ENCODE measurements around the gene ANKRD63. TPM values are rescaled to one million over a fixed set of nuclear protein-coding genes. Genes with fewer than 3 reads are reported as not detected.

ANKRD63 gene
- total RNA-seq, 1 experiment from 2014 or later: 0.37 TPM

GRCh38 chr15:40279437-40280141, 3.3 kb downstream of the ANKRD63 start:
- peak; percentile 42 for DNase-seq (ENCODE audit: low spot score)

- no peak for DNase-seq (ENCODE audit: low spot score)
Measured at GRCh38 chr15:40278026-40278425, 4.8 kb downstream of the ANKRD63 start.

GRCh38 chr15:40277471-40277870, 5.4 kb downstream of the ANKRD63 start:
- no peak for DNase-seq (ENCODE audit: low spot score)

GRCh38 chr15:40276927-40277326, 5.9 kb downstream of the ANKRD63 start:
- DNase-seq (ENCODE audit: low spot score): no peak

- DNase-seq (ENCODE audit: low spot score): no peak
Measured at GRCh38 chr15:40275954-40276353, 6.9 kb downstream of the ANKRD63 start.

- no peak for DNase-seq (ENCODE audit: low spot score)
Measured at GRCh38 chr15:40275523-40275922, 7.3 kb downstream of the ANKRD63 start.

- peak; percentile 73 for DNase-seq (ENCODE audit: low spot score)
Measured at GRCh38 chr15:40274350-40275274, 8.3 kb downstream of the ANKRD63 start.

- DNase-seq (ENCODE audit: low spot score): no peak
Measured at GRCh38 chr15:40273428-40273827, 9.4 kb downstream of the ANKRD63 start.

- DNase-seq (ENCODE audit: low spot score): no peak
Measured at GRCh38 chr15:40272485-40273056, 10.3 kb downstream of the ANKRD63 start.

- no peak for DNase-seq (ENCODE audit: low spot score)
Measured at GRCh38 chr15:40271685-40272484, 11.0 kb downstream of the ANKRD63 start.

- DNase-seq (ENCODE audit: low spot score): no peak
Measured at GRCh38 chr15:40270246-40270995, 12.4 kb downstream of the ANKRD63 start.

- no peak for DNase-seq (ENCODE audit: low spot score)
Measured at GRCh38 chr15:40269604-40270003, 13.3 kb downstream of the ANKRD63 start.

- no peak for DNase-seq (ENCODE audit: low spot score)
Measured at GRCh38 chr15:40267670-40268069, 15.2 kb downstream of the ANKRD63 start.

GRCh38 chr15:40266828-40267304, 16.0 kb downstream of the ANKRD63 start:
- peak; percentile 91 for DNase-seq (ENCODE audit: low spot score)

- DNase-seq (ENCODE audit: low spot score): no peak
Measured at GRCh38 chr15:40265875-40266274, 17.0 kb downstream of the ANKRD63 start.

- no peak for DNase-seq (ENCODE audit: low spot score)
Measured at GRCh38 chr15:40265355-40265754, 17.5 kb downstream of the ANKRD63 start.

GRCh38 chr15:40264321-40265153, 18.3 kb downstream of the ANKRD63 start:
- DNase-seq (ENCODE audit: low spot score): no peak

GRCh38 chr15:40263024-40263754, 19.7 kb downstream of the ANKRD63 start:
- DNase-seq (ENCODE audit: low spot score): no peak

GRCh38 chr15:40259021-40259420, 23.8 kb downstream of the ANKRD63 start:
- no peak for DNase-seq (ENCODE audit: low spot score)

All from H4 (cell line).